H7 (cell line): Measurements from ENCODE around the gene PSMB9. TPM values are rescaled to one million over a fixed set of nuclear protein-coding genes. Genes with fewer than 3 reads are reported as not detected.
A peak's percentile ranks its signal among the peaks of the same experiment; 100 is the strongest.

Experiments used
- DNase-seq: peaks from one replicate; pipeline ENCODE4 v3.0.0; 2012
- H3K27me3 ChIP-seq: 2 replicates; pipeline ENCODE4 v1.6.0; 2011; ENCODE audit warnings: mild to moderate bottlenecking, low read length; ENCODE audit not compliant: control insufficient read depth, insufficient read depth
- H3K36me3 ChIP-seq: replicated peaks from 2 replicates; pipeline ENCODE4 v1.5.1; 2011; ENCODE audit warnings: low read length; ENCODE audit not compliant: control insufficient read depth, insufficient read depth
- H3K4me3 ChIP-seq: 2 replicates; pipeline ENCODE4 v1.5.1; 2011; ENCODE audit warnings: low read depth, mild to moderate bottlenecking, control low read depth, low read length, moderate library complexity; ENCODE audit not compliant: insufficient read depth
- total RNA-seq: library from RNA; depleted of rRNA; stranded (reverse); fragments of >200 nt; shearing (Covaris generic); gene quantifications from 2 replicates; pipeline ENCODE4 v1.2.3, GENCODE V29; 2014; rRNA removed

The PSMB9 gene
- total RNA-seq, 1 experiment from 2014 or later: not detected

- H3K36me3 ChIP-seq: no peaks in the 10 kb centered on the region
- no peaks in the 10 kb centered on the region for H3K27me3 ChIP-seq
- no peak overlapping the region for H3K4me3 ChIP-seq
- DNase-seq: no peak
Measured at GRCh38 chr6:32888576-32888975, 34.6 kb downstream of the PSMB9 start.

- H3K27me3 ChIP-seq: no peaks in the 10 kb centered on the region
- DNase-seq: no peak
- no peaks in the 10 kb centered on the region for H3K36me3 ChIP-seq
- no peak overlapping the region for H3K4me3 ChIP-seq
Measured at GRCh38 chr6:32889533-32889932, 35.5 kb downstream of the PSMB9 start.

- no peak for DNase-seq
- Histone ChIP-seq H3K36me3 (no peaks in the 10 kb centered on the region), H3K27me3 (no peaks in the 10 kb centered on the region; the same call in 1 of the 2 replicates), H3K4me3 (no peak overlapping the region)
Measured at GRCh38 chr6:32890831-32891230, 36.8 kb downstream of the PSMB9 start.

- Histone ChIP-seq H3K27me3 (no peaks in the 10 kb centered on the region; the same call in 1 of the 2 replicates), H3K4me3 (peak overlapping the region; percentile 84), H3K36me3 (no peaks in the 10 kb centered on the region; the same call in 1 of the 2 replicates)
- peak; percentile 96 for DNase-seq
Measured at GRCh38 chr6:32894085-32895005, 40.4 kb downstream of the PSMB9 start.

GRCh38 chr6:32895006-32895345 is 41.0 kb downstream of the PSMB9 start:
- Histone ChIP-seq H3K4me3 (peak overlapping the region; percentile 84), H3K27me3 (no peaks in the 10 kb centered on the region; the same call in 1 of the 2 replicates), H3K36me3 (no peaks in the 10 kb centered on the region; the same call in 1 of the 2 replicates)
- DNase-seq: no peak

GRCh38 chr6:32903952-32904351 is 50.0 kb downstream of the PSMB9 start:
- Histone ChIP-seq H3K27me3 (no peaks in the 10 kb centered on the region; the same call in 1 of the 2 replicates), H3K36me3 (no peaks in the 10 kb centered on the region), H3K4me3 (no peak overlapping the region)
- DNase-seq: no peak

GRCh38 chr6:32905078-32905477 is 51.1 kb downstream of the PSMB9 start:
- DNase-seq: no peak
- H3K4me3 ChIP-seq: no peak overlapping the region
- H3K36me3 ChIP-seq: no peaks in the 10 kb centered on the region
- no peaks in the 10 kb centered on the region; the same call in 1 of the 2 replicates for H3K27me3 ChIP-seq

GRCh38 chr6:32906539-32906938 is 52.5 kb downstream of the PSMB9 start:
- no peaks in the 10 kb centered on the region; the same call in 1 of the 2 replicates for H3K27me3 ChIP-seq
- no peak for DNase-seq
- no peak overlapping the region for H3K4me3 ChIP-seq
- no peaks in the 10 kb centered on the region for H3K36me3 ChIP-seq

- H3K36me3 ChIP-seq: no peaks in the 10 kb centered on the region
- no peak overlapping the region for H3K4me3 ChIP-seq
- DNase-seq: no peak
- H3K27me3 ChIP-seq: peaks cover 2% of the 10 kb centered on the region; the same call in 1 of the 2 replicates
Measured at GRCh38 chr6:32908897-32909296, 54.9 kb downstream of the PSMB9 start.

Other genes with a start within 250 kb of the PSMB9 start
- not detected in 2 replicates for gene HLA-DQA1, start 216.8 kb upstream of the PSMB9 start, total RNA-seq
- gene HLA-DQB1, start 187.5 kb upstream of the PSMB9 start, total RNA-seq: under 0.01 TPM in 1 of 2 replicates, not detected in the other
- not detected in 2 replicates for gene HLA-DQA2, start 112.8 kb upstream of the PSMB9 start, total RNA-seq
- not detected in 2 replicates for gene HLA-DQB2, start 90.7 kb upstream of the PSMB9 start, total RNA-seq
- gene HLA-DOB, start 37.2 kb upstream of the PSMB9 start, total RNA-seq: not detected in 2 replicates
- 1.1 and 2.7 TPM in 2 replicates for gene TAP2, start 15.5 kb upstream of the PSMB9 start, total RNA-seq
- gene PSMB8, start 10.1 kb upstream of the PSMB9 start, total RNA-seq: 2.6 and 4.6 TPM in 2 replicates
- gene TAP1, start 488 bp upstream of the PSMB9 start, total RNA-seq: 1.7 and 2.8 TPM in 2 replicates
- 0.17 and 0.55 TPM in 2 replicates for gene HLA-DMB, start 86.8 kb downstream of the PSMB9 start, total RNA-seq
- gene HLA-DMA, start 98.9 kb downstream of the PSMB9 start, total RNA-seq: 1.9 and 4.1 TPM in 2 replicates
- gene BRD2, start 114.4 kb downstream of the PSMB9 start, total RNA-seq: 121 and 182 TPM in 2 replicates
- 2.3 and 6.1 TPM in 2 replicates for gene HLA-DOA, start 155.4 kb downstream of the PSMB9 start, total RNA-seq
- 3.6 and 4.9 TPM in 2 replicates for gene HLA-DPA1, start 219.5 kb downstream of the PSMB9 start, total RNA-seq
- gene HLA-DPB1, start 221.8 kb downstream of the PSMB9 start, total RNA-seq: 27.6 and 29.3 TPM in 2 replicates